Transverse colon (tissue), 4 donors: Measurements from ENCODE around the gene PLEKHO2.

Experiments
- POLR2A ChIP-seq: fragments of 450-650 bp; IDR thresholded peaks from one replicate; pipeline ENCODE4 v1.6.1; 2016; ENCODE audit warnings: antibody characterized with exemption, mild to moderate bottlenecking, moderate library complexity
- POLR2AphosphoS5 ChIP-seq, 3 donors: sonication (generic); formaldehyde crosslinking; IDR thresholded peaks; one replicate each; pipeline ENCODE4 v1.6.1; 2016; ENCODE audit warnings: antibody characterized with exemption in 3 of 3
- TF ChIP-seq, protein P1 (sequence below), 5 experiments: fragments of 200-600 bp in 3 of 5; fragments of 450-650 bp in 2 of 5; sonication (generic) in 3 of 5; IDR thresholded peaks; 1 replicate in 2 of 5; 2 replicates in 3 of 5; pipeline ENCODE4 v1.5.1; 2016 to 2017; ENCODE audit warnings: antibody characterized with exemption in 5 of 5, inconsistent platforms in 3 of 5, mild to moderate bottlenecking in 2 of 5, moderate library complexity in 1 of 5

DNA sequence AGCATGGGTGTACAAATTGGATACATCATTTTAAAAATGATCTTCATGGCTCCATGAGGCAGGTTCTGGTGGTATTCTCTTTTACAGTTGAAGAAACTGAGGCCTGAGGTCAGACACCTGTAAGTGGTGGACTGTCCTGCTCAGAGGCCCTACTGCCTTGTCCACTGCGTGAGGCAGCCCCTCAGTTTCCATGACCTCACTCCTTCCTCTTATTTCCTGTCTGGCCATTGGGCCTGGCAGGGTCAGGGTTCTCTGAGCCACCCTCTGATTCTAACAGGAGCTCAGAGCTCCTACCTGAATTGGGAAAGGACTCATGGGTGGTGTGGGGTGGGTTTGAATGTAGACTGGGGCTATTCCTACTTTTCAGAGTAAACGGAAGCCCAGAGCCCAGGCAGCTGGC is 17.5 kb downstream of the PLEKHO2 start:
- TF ChIP-seq, protein P1, sequence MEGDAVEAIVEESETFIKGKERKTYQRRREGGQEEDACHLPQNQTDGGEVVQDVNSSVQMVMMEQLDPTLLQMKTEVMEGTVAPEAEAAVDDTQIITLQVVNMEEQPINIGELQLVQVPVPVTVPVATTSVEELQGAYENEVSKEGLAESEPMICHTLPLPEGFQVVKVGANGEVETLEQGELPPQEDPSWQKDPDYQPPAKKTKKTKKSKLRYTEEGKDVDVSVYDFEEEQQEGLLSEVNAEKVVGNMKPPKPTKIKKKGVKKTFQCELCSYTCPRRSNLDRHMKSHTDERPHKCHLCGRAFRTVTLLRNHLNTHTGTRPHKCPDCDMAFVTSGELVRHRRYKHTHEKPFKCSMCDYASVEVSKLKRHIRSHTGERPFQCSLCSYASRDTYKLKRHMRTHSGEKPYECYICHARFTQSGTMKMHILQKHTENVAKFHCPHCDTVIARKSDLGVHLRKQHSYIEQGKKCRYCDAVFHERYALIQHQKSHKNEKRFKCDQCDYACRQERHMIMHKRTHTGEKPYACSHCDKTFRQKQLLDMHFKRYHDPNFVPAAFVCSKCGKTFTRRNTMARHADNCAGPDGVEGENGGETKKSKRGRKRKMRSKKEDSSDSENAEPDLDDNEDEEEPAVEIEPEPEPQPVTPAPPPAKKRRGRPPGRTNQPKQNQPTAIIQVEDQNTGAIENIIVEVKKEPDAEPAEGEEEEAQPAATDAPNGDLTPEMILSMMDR (IDR thresholded peaks at IDR 0.05) = no peak
- TF ChIP-seq POLR2A = no peak
- TF ChIP-seq POLR2AphosphoS5 (IDR thresholded peaks at IDR 0.05) = no peak
